GM12878 (cell line): ENCODE data around the gene LSM10. TPM values are rescaled to one million over a fixed set of nuclear protein-coding genes. Genes with fewer than 3 reads are reported as not detected.

Source experiments
- ATAC-seq: fragments of 200-7000 bp; cut with Tn5 transposase; 3 replicates; pipeline ENCODE4 v1.9.1; 2020; ENCODE audit warnings: mild to moderate bottlenecking, moderate library complexity
- BruUV-seq: library from RNA; stranded (reverse); fragments of 400-500 nt; replicated peaks from 2 replicates; lab custom pipeline; 2021; lab: Mats Ljungman, UMichigan
- CTCF ChIA-PET: fragments of 300-600 bp; sonication (Branson Sonifier 250); formaldehyde crosslinking; extraction: SDS; loops from one replicate; lab custom pipeline; 2021; ENCODE audit warnings: inconsistent platforms; lab: Yijun Ruan, JAX
- POLR2A ChIA-PET: fragments of 350-600 bp; formaldehyde crosslinking; extraction: SDS; loops from one replicate; lab custom pipeline; 2021; ENCODE audit warnings: inconsistent platforms; lab: Charles Lee
- RAD21 ChIA-PET: fragments of 300-600 bp; sonication (Branson Sonifier 250); formaldehyde crosslinking; loops from one replicate; lab custom pipeline; 2023; ENCODE audit warnings: antibody characterized with exemption; ENCODE audit not compliant: unreplicated experiment; lab: Charles Lee
- SMC1A ChIA-PET: fragments of 300-600 bp; sonication (Branson Sonifier 250); formaldehyde crosslinking; loops from one replicate; lab custom pipeline; 2023; ENCODE audit not compliant: unreplicated experiment, uncharacterized antibody; lab: Charles Lee
- DNase-seq: peaks from one replicate; pipeline ENCODE4 v3.0.0-alpha.2; 2011; ENCODE audit warnings: low read depth, low spot score
- FAIRE-seq: peaks from 3 replicates; lab custom pipeline; 2011; peaks lifted over from hg19 to GRCh38; lab: Jason Lieb, UNC
- H2AFZ ChIP-seq: 2 replicates; pipeline ENCODE4 v1.6.0; 2011; ENCODE audit warnings: low read depth, low read length, control low read depth; ENCODE audit not compliant: control insufficient read depth
- H3K27ac ChIP-seq: 2 replicates; pipeline ENCODE4 v1.5.1; 2011; ENCODE audit warnings: control low read depth; ENCODE audit not compliant: control insufficient read depth, insufficient read depth
- H3K27me3 ChIP-seq, 2 experiments: replicated peaks in 1 of 2; 2 replicates each; pipeline versions ENCODE4 v1.6.0 to v1.6.1; 2011; ENCODE audit warnings: low read length in 1 of 2; ENCODE audit not compliant: control insufficient read depth in 2 of 2, insufficient read depth in 2 of 2
- H3K36me3 ChIP-seq, 2 experiments: 2 replicates each; pipeline ENCODE4 v1.5.1; 2011; ENCODE audit warnings: low read length in 1 of 2; ENCODE audit not compliant: control insufficient read depth in 2 of 2, insufficient read depth in 2 of 2
- H3K4me1 ChIP-seq: 2 replicates; pipeline ENCODE4 v1.6.1; 2011; ENCODE audit warnings: mild to moderate bottlenecking, low read length, moderate library complexity, mixed read lengths; ENCODE audit not compliant: control insufficient read depth, insufficient read depth
- H3K4me2 ChIP-seq: 2 replicates; pipeline ENCODE4 v1.6.0; 2011; ENCODE audit warnings: control low read depth; ENCODE audit not compliant: control insufficient read depth, insufficient read depth
- H3K4me3 ChIP-seq: fragments of 200-600 bp; sonication (generic); 2 replicates; pipeline ENCODE4 v1.5.1; 2016
- H3K79me2 ChIP-seq: 2 replicates; pipeline ENCODE4 v1.6.0; 2011; ENCODE audit warnings: low read length; ENCODE audit not compliant: control insufficient read depth, insufficient read depth
- H3K9ac ChIP-seq: 2 replicates; pipeline ENCODE4 v1.8.0; 2011; ENCODE audit warnings: low read length, control low read depth, mixed read lengths; ENCODE audit not compliant: control insufficient read depth, insufficient read depth
- H3K9me3 ChIP-seq: replicated peaks from 3 replicates; pipeline ENCODE4 v1.5.1; 2011; ENCODE audit warnings: mild to moderate bottlenecking, low read length; ENCODE audit not compliant: control insufficient read depth, insufficient read depth
- H4K20me1 ChIP-seq: 2 replicates; pipeline ENCODE4 v1.6.0; 2011; ENCODE audit not compliant: control insufficient read depth, insufficient read depth
- RUNX3 ChIP-seq: IDR thresholded peaks from 2 replicates; pipeline ENCODE4 v1.6.1; 2012; ENCODE audit warnings: low read length, inconsistent platforms
- SMAD5 ChIP-seq: IDR thresholded peaks from 2 replicates; pipeline ENCODE4 v1.6.1; 2016; ENCODE audit warnings: antibody characterized with exemption, low read depth
- ZBTB40 ChIP-seq: fragments of 450-650 bp; IDR thresholded peaks from 2 replicates; pipeline ENCODE4 v1.6.1; 2016; ENCODE audit warnings: mild to moderate bottlenecking, moderate library complexity, borderline replicate concordance
- WGBS: methylation state at CpG from one replicate; pipeline ENCODE4 v1.1.6; 2016; ENCODE audit warnings: low lambda C conversion rate; ENCODE audit not compliant: insufficient replicate concordance, insufficient coverage; ENCODE audit errors: missing lambda C conversion rate; 5-methylcytosine and 5-hydroxymethylcytosine counted together
- in situ Hi-C: fragments of 300-500 bp; cut with MboI; formaldehyde crosslinking; loops from 9 replicates; pipeline ENCODE4 v1.14.3; 2018; ENCODE audit warnings: mixed read lengths
- intact Hi-C: fragments of 100-400 bp; cut with micrococcal nuclease; formaldehyde crosslinking; loops from one replicate; pipeline ENCODE4 v1.14.2; 2022; ENCODE audit not compliant: unreplicated experiment
- polyA plus RNA-seq, 11 experiments: library from polyadenylated mRNA; depleted of rRNA in 4 of 11; unstranded in 6 of 11; stranded (reverse) in 5 of 11; fragments of >200 nt; fragmentation: Nextera tagmentation in 4 of 11; fragmentation: Illumina TruSeq in 1 of 11; extraction: Ambion mirVana in 4 of 11; extraction: Trizol in 1 of 11; gene quantifications; 1 replicate in 1 of 11; 2 replicates in 10 of 11; pipeline versions ENCODE4 v1.2.1 to v1.2.3, GENCODE V29; 2011 to 2016; ENCODE audit warnings: inconsistent platforms in 2 of 11, missing spikeins in 2 of 11, low read depth in 1 of 11
- total RNA-seq, 4 experiments: library from RNA; depleted of rRNA in 3 of 4; stranded (reverse); fragments of >200 nt in 3 of 4; fragmentation: Illumina TruSeq in 1 of 4; extraction: Trizol in 1 of 4; gene quantifications; 2 replicates each; pipeline versions ENCODE4 v1.2.1 to v1.2.3, GENCODE V29; 2013 to 2021
- TF ChIP-seq, protein P1 (sequence below): fragments of 450-650 bp; IDR thresholded peaks from 2 replicates; pipeline ENCODE4 v1.6.1; 2017; ENCODE audit warnings: mild to moderate bottlenecking, moderate library complexity

Gene LSM10
- total and polyA plus RNA-seq, 10 of the 15 experiments (the other 5 are each of a cell fraction or from before 2014, with no cell fraction given), result 13.1 to 103 (median 57.5) TPM

DNA sequence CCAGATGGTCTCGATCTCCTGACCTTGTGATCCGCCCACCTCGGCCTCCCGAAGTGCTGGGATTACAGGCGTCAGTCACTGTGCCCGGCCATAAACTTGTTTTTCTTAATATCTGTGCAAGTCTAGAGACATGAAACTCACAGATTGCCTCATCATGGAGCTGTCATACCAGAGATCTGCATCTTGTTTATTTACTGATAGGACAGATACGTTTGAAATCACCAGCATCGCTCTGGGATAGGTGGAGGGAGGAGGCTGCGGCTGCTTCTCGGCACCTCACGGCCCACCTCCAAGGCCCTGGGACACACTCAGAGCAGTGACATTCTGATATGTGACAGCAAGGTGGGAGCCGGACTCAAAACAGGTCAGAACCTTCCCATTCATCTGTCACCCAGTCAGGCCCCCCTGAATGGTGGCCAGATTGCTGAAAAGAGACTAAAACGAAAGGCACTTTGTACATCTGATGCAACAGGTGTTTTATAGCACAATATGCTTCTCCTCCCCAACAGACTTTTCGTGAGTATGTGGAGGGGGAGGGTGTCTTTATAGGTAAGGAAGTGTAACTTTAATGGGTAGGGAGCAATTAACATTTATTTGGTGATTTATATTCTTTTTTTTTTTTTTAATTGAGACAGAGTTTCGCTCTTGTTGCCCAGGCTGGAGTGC, 18.1 kb upstream of the LSM10 start:
- 91% methylated on average over 15 of the region's 15 CpGs for WGBS
- POLR2A ChIA-PET, result interaction anchor here (1.3 kb wide), 1 partner anchor 19 kb away, joined by 3 read pairs; no protein-coding TSS in a partner anchor
- DNase-seq (no peak), FAIRE-seq (no peak), ATAC-seq (no peak)
- intact Hi-C loops (no loop called here), in situ Hi-C loops (no loop called here)
- Histone ChIP-seq H3K27ac (no peak overlapping the region), H3K9me3 (peaks cover 3% of the 10 kb centered on the region; the same call in 2 of the 3 replicates), H3K4me3 (no peak overlapping the region), H4K20me1 (no peaks in the 10 kb centered on the region), H3K9ac (no peak overlapping the region), H2AFZ (no peak overlapping the region), H3K36me3 (0 out of 4 replicates have a peak, but pooled peaks cover 0 to 2% of the 10 kb centered on the region in 2 experiments), H3K4me1 (peaks cover 5% of the 10 kb centered on the region; the same call in 1 of the 2 replicates), H3K27me3 (no peaks in the 10 kb centered on the region), H3K4me2 (no peak overlapping the region), H3K79me2 (no peaks in the 10 kb centered on the region)
- TF ChIP-seq SMAD5 (no peak), RUNX3 (no peak), ZBTB40 (no peak)
- TF ChIP-seq, protein P1, sequence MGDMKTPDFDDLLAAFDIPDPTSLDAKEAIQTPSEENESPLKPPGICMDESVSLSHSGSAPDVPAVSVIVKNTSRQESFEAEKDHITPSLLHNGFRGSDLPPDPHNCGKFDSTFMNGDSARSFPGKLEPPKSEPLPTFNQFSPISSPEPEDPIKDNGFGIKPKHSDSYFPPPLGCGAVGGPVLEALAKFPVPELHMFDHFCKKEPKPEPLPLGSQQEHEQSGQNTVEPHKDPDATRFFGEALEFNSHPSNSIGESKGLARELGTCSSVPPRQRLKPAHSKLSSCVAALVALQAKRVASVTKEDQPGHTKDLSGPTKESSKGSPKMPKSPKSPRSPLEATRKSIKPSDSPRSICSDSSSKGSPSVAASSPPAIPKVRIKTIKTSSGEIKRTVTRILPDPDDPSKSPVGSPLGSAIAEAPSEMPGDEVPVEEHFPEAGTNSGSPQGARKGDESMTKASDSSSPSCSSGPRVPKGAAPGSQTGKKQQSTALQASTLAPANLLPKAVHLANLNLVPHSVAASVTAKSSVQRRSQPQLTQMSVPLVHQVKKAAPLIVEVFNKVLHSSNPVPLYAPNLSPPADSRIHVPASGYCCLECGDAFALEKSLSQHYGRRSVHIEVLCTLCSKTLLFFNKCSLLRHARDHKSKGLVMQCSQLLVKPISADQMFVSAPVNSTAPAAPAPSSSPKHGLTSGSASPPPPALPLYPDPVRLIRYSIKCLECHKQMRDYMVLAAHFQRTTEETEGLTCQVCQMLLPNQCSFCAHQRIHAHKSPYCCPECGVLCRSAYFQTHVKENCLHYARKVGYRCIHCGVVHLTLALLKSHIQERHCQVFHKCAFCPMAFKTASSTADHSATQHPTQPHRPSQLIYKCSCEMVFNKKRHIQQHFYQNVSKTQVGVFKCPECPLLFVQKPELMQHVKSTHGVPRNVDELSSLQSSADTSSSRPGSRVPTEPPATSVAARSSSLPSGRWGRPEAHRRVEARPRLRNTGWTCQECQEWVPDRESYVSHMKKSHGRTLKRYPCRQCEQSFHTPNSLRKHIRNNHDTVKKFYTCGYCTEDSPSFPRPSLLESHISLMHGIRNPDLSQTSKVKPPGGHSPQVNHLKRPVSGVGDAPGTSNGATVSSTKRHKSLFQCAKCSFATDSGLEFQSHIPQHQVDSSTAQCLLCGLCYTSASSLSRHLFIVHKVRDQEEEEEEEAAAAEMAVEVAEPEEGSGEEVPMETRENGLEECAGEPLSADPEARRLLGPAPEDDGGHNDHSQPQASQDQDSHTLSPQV, result no peak
- CTCF ChIA-PET, result interaction anchor here (0.6 kb wide), 1 partner anchor 29 kb away, joined by 4 read pairs; no protein-coding TSS in a partner anchor
- SMC1A ChIA-PET, result no interaction called here
- no TSS peak for BruUV-seq
- RAD21 ChIA-PET, result interaction anchor here (0.6 to 1.2 kb wide), 2 partner anchors 9 to 265 kb away, joined by 3 read pairs; no protein-coding TSS in a partner anchor
